ENCODE data around the gene CYP2A6. TPM values are rescaled to one million over a fixed set of nuclear protein-coding genes. Genes with fewer than 3 reads are reported as not detected.
"Not testable (repeated sequence)": the region's sequence is repeated elsewhere in the genome, so short reads cannot be mapped to it uniquely, and the experiment has no call there.

The CYP2A6 gene
- total RNA-seq, 1 donor from 2014 or later, result not detected

- no peak overlapping the region for H3K4me3 Mint-ChIP-seq (ENCODE audit: low read depth)
- DNase-seq (ENCODE audit: low spot score, unreplicated experiment), result no peak
- no peaks in the 10 kb centered on the region for H3K9me3 Mint-ChIP-seq (ENCODE audit: low read depth)
These were observed 22.6 kb downstream of the CYP2A6 start for GRCh38 chr19:40827386-40828247.

DNA sequence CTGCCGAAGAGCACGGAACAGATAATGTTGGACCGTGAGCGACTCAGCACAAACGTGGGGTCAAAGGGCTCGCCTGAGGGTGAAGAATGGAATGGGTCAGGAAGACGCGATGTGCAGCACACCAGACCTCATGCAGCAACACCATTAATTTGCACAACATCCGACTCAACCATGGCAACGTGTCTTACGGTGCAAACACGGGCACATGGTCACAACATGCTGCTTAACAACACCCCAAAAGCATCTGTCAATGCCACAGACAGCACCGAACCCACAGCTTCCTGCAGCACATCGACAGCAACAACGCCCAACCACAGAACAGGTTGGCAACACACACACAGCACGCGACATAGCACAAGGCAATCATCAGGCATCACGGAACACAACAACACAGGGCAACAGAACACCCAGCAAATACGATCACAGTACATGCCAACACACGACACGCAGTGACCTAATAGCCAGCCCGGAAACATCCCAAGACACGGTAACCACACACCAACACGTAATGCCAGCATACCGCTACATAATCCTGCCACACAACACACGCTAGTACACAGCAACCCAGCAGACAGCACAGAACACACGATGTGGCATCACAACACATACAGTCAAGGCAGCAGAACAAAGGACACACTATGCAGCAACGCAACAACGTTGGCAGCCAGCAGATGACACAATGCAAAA, 23.4 kb downstream of the CYP2A6 start:
- DNase-seq (ENCODE audit: low spot score, unreplicated experiment); H3K27me3 Mint-ChIP-seq; H3K27ac Mint-ChIP-seq; H3K4me3 Mint-ChIP-seq (ENCODE audit: low read depth); H3K9me3 Mint-ChIP-seq (ENCODE audit: low read depth): not testable (repeated sequence)
- H3K36me3 Mint-ChIP-seq (ENCODE audit: insufficient read depth), result peaks cover 13% of the 10 kb centered on the region
- peaks cover 26% of the 10 kb centered on the region for H3K4me1 Mint-ChIP-seq (ENCODE audit: low read depth)

More at GRCh38 chr19:40827386-40828247, 22.6 kb downstream of the CYP2A6 start:
- no peaks in the 10 kb centered on the region for H3K27me3 Mint-ChIP-seq
- peaks cover 21% of the 10 kb centered on the region for H3K4me1 Mint-ChIP-seq (ENCODE audit: low read depth)
- TF ChIP-seq, protein P1, sequence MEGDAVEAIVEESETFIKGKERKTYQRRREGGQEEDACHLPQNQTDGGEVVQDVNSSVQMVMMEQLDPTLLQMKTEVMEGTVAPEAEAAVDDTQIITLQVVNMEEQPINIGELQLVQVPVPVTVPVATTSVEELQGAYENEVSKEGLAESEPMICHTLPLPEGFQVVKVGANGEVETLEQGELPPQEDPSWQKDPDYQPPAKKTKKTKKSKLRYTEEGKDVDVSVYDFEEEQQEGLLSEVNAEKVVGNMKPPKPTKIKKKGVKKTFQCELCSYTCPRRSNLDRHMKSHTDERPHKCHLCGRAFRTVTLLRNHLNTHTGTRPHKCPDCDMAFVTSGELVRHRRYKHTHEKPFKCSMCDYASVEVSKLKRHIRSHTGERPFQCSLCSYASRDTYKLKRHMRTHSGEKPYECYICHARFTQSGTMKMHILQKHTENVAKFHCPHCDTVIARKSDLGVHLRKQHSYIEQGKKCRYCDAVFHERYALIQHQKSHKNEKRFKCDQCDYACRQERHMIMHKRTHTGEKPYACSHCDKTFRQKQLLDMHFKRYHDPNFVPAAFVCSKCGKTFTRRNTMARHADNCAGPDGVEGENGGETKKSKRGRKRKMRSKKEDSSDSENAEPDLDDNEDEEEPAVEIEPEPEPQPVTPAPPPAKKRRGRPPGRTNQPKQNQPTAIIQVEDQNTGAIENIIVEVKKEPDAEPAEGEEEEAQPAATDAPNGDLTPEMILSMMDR (IDR thresholded peaks at IDR 0.05; ENCODE audit: unreplicated experiment), result no peak
- H3K27ac Mint-ChIP-seq, result no peak overlapping the region
- H3K36me3 Mint-ChIP-seq (ENCODE audit: insufficient read depth), result peaks cover 13% of the 10 kb centered on the region

- Mint-ChIP-seq H3K36me3 (ENCODE audit: insufficient read depth) (peaks cover 13% of the 10 kb centered on the region), H3K4me1 (ENCODE audit: low read depth) (peaks cover 26% of the 10 kb centered on the region)
- not testable (repeated sequence) for H3K9me3 Mint-ChIP-seq (ENCODE audit: low read depth); DNase-seq (ENCODE audit: low spot score, unreplicated experiment); H3K4me3 Mint-ChIP-seq (ENCODE audit: low read depth); H3K27me3 Mint-ChIP-seq; H3K27ac Mint-ChIP-seq
These were observed 23.9 kb downstream of the CYP2A6 start for GRCh38 chr19:40826312-40826698.

- not testable (repeated sequence) for H3K9me3 Mint-ChIP-seq (ENCODE audit: low read depth); H3K27ac Mint-ChIP-seq; DNase-seq (ENCODE audit: low spot score, unreplicated experiment); H3K27me3 Mint-ChIP-seq; H3K4me3 Mint-ChIP-seq (ENCODE audit: low read depth)
- peaks cover 26% of the 10 kb centered on the region for H3K4me1 Mint-ChIP-seq (ENCODE audit: low read depth)
- peaks cover 12% of the 10 kb centered on the region for H3K36me3 Mint-ChIP-seq (ENCODE audit: insufficient read depth)
These were observed 24.7 kb downstream of the CYP2A6 start for GRCh38 chr19:40825460-40826095.

- H3K9me3 Mint-ChIP-seq (ENCODE audit: low read depth); H3K4me3 Mint-ChIP-seq (ENCODE audit: low read depth); DNase-seq (ENCODE audit: low spot score, unreplicated experiment); H3K27ac Mint-ChIP-seq; H3K27me3 Mint-ChIP-seq: not testable (repeated sequence)
- Mint-ChIP-seq H3K4me1 (ENCODE audit: low read depth) (peaks cover 26% of the 10 kb centered on the region), H3K36me3 (ENCODE audit: insufficient read depth) (peaks cover 11% of the 10 kb centered on the region)
These were observed 25.3 kb downstream of the CYP2A6 start for GRCh38 chr19:40824916-40825315.

- Mint-ChIP-seq H3K4me1 (ENCODE audit: low read depth) (peaks cover 26% of the 10 kb centered on the region), H3K4me3 (ENCODE audit: low read depth) (peak overlapping the region; percentile 33)
- not testable (repeated sequence) for DNase-seq (ENCODE audit: low spot score, unreplicated experiment)
These were observed 27.3 kb downstream of the CYP2A6 start for GRCh38 chr19:40822704-40823553.

GRCh38 chr19:40822161-40822560, 28.1 kb downstream of the CYP2A6 start:
- Mint-ChIP-seq H3K4me3 (ENCODE audit: low read depth) (no peak overlapping the region), H3K4me1 (ENCODE audit: low read depth) (peaks cover 26% of the 10 kb centered on the region), H3K27ac (peak overlapping the region; percentile 97), H3K27me3 (peaks cover 7% of the 10 kb centered on the region), H3K36me3 (ENCODE audit: insufficient read depth) (peaks cover 6% of the 10 kb centered on the region), H3K9me3 (ENCODE audit: low read depth) (no peaks in the 10 kb centered on the region)
- no peak for DNase-seq (ENCODE audit: low spot score, unreplicated experiment)
- TF ChIP-seq, protein P1 (IDR thresholded peaks at IDR 0.05; ENCODE audit: unreplicated experiment), result no peak

More at GRCh38 chr19:40822704-40823553, 27.3 kb downstream of the CYP2A6 start:
- H3K36me3 Mint-ChIP-seq (ENCODE audit: insufficient read depth); H3K27me3 Mint-ChIP-seq; H3K9me3 Mint-ChIP-seq (ENCODE audit: low read depth): not testable (repeated sequence)
- H3K27ac Mint-ChIP-seq, result peak overlapping the region; percentile 97

Measured in progenitor cell of endocrine pancreas (in vitro differentiated cells).